Activated naive CD8-positive, alpha-beta T cell treated with anti-CD3 and anti-CD28 coated beads, Interleukin-2, amount 50 U/mL, for 24 hours (primary cell): ENCODE data around the gene SLC26A4.
"Not testable (repeated sequence)": the region's sequence is repeated elsewhere in the genome, so short reads cannot be mapped to it uniquely, and the experiment has no call there.

Source experiments
- ATAC-seq: fragments of 150-1000 bp; cut with Tn5 transposase; one replicate; pipeline ENCODE4 v1.10.0; 2021
- DNase-seq: peaks from one replicate; pipeline ENCODE4 v3.0.0; 2021
- H3K27ac Mint-ChIP-seq: one replicate; pipeline ENCODE4 v1.8.0; 2021; ENCODE audit warnings: mild to moderate bottlenecking, mixed read lengths
- H3K27me3 Mint-ChIP-seq: one replicate; pipeline ENCODE4 v1.8.0; 2021; ENCODE audit warnings: mixed read lengths
- H3K36me3 Mint-ChIP-seq: one replicate; pipeline ENCODE4 v1.8.0; 2021; ENCODE audit warnings: low read depth, mixed read lengths
- H3K4me1 Mint-ChIP-seq: one replicate; pipeline ENCODE4 v1.8.0; 2021; ENCODE audit warnings: mixed read lengths
- H3K4me3 Mint-ChIP-seq: one replicate; pipeline ENCODE4 v1.8.0; 2021; ENCODE audit warnings: mild to moderate bottlenecking, moderate library complexity, mixed read lengths
- H3K9me3 Mint-ChIP-seq: one replicate; pipeline ENCODE4 v1.8.0; 2021; ENCODE audit warnings: mixed read lengths

SLC26A4 gene

GRCh38 chr7:107660381-107661080 is at the start of gene SLC26A4:
Gene SLC26A4, plus strand, starts transcription at chr7:107660828. Its CDS starts 814 bp downstream, at chr7:107661642.
- Mint-ChIP-seq H3K27ac (peak within 1 kb of the TSS; percentile 78), H3K4me1 (peaks cover 33% of the 10 kb centered on the region), H3K27me3 (peaks cover 41% of the 10 kb centered on the region), H3K36me3 (no peaks in the 10 kb centered on the region), H3K4me3 (peak within 1 kb of the TSS; percentile 83), H3K9me3 (no peaks in the 10 kb centered on the region)
- DNase-seq (peak; percentile 47), ATAC-seq (peak; percentile 65)

GRCh38 chr7:107613439-107613838 is 47.2 kb upstream of the SLC26A4 start:
- H3K9me3 Mint-ChIP-seq, result no peaks in the 10 kb centered on the region
- H3K27ac Mint-ChIP-seq, result no peak overlapping the region
- ATAC-seq, result no peak
- no peak overlapping the region for H3K4me3 Mint-ChIP-seq
- no peaks in the 10 kb centered on the region for H3K27me3 Mint-ChIP-seq
- no peak for DNase-seq
- peaks cover 14% of the 10 kb centered on the region for H3K36me3 Mint-ChIP-seq
- no peaks in the 10 kb centered on the region for H3K4me1 Mint-ChIP-seq

GRCh38 chr7:107613948-107614347 is 46.7 kb upstream of the SLC26A4 start:
- H3K4me1 Mint-ChIP-seq, result no peaks in the 10 kb centered on the region
- H3K9me3 Mint-ChIP-seq, result no peaks in the 10 kb centered on the region
- ATAC-seq (no peak), DNase-seq (no peak)
- H3K27me3 Mint-ChIP-seq, result no peaks in the 10 kb centered on the region
- no peak overlapping the region for H3K27ac Mint-ChIP-seq
- no peak overlapping the region for H3K4me3 Mint-ChIP-seq
- H3K36me3 Mint-ChIP-seq, result peaks cover 14% of the 10 kb centered on the region

GRCh38 chr7:107614425-107614824 is 46.2 kb upstream of the SLC26A4 start:
- H3K27ac Mint-ChIP-seq, result no peak overlapping the region
- DNase-seq (no peak), ATAC-seq (no peak)
- H3K9me3 Mint-ChIP-seq, result no peaks in the 10 kb centered on the region
- H3K4me1 Mint-ChIP-seq, result no peaks in the 10 kb centered on the region
- no peaks in the 10 kb centered on the region for H3K27me3 Mint-ChIP-seq
- H3K36me3 Mint-ChIP-seq, result peaks cover 14% of the 10 kb centered on the region
- H3K4me3 Mint-ChIP-seq, result no peak overlapping the region

- no peak for ATAC-seq
These were observed 44.5 kb upstream of the SLC26A4 start for GRCh38 chr7:107615910-107616680.

GRCh38 chr7:107622429-107622828 is 38.2 kb upstream of the SLC26A4 start:
- H3K27ac Mint-ChIP-seq, result no peak overlapping the region
- ATAC-seq (no peak), DNase-seq (no peak)
- H3K9me3 Mint-ChIP-seq, result no peaks in the 10 kb centered on the region
- no peaks in the 10 kb centered on the region for H3K27me3 Mint-ChIP-seq
- H3K36me3 Mint-ChIP-seq, result peaks cover 3% of the 10 kb centered on the region
- H3K4me3 Mint-ChIP-seq, result no peak overlapping the region
- H3K4me1 Mint-ChIP-seq, result no peaks in the 10 kb centered on the region

More at GRCh38 chr7:107615910-107616680, 44.5 kb upstream of the SLC26A4 start:
- Mint-ChIP-seq H3K36me3 (peaks cover 17% of the 10 kb centered on the region), H3K9me3 (no peaks in the 10 kb centered on the region), H3K4me3 (no peak overlapping the region), H3K27me3 (no peaks in the 10 kb centered on the region), H3K4me1 (no peaks in the 10 kb centered on the region), H3K27ac (no peak overlapping the region)
- no peak for DNase-seq

GRCh38 chr7:107622894-107623293 is 37.7 kb upstream of the SLC26A4 start:
- Mint-ChIP-seq H3K4me1 (no peaks in the 10 kb centered on the region), H3K27ac (no peak overlapping the region), H3K27me3 (no peaks in the 10 kb centered on the region), H3K36me3 (peaks cover 3% of the 10 kb centered on the region), H3K4me3 (no peak overlapping the region), H3K9me3 (no peaks in the 10 kb centered on the region)
- ATAC-seq (no peak), DNase-seq (no peak)

- Mint-ChIP-seq H3K4me1 (peaks cover 2% of the 10 kb centered on the region), H3K9me3 (no peaks in the 10 kb centered on the region), H3K27me3 (no peaks in the 10 kb centered on the region), H3K36me3 (peaks cover 2% of the 10 kb centered on the region), H3K27ac (no peak overlapping the region), H3K4me3 (no peak overlapping the region)
- DNase-seq (no peak), ATAC-seq (no peak)
These were observed 33.6 kb upstream of the SLC26A4 start for GRCh38 chr7:107627002-107627401.

GRCh38 chr7:107628461-107629064 is 32.1 kb upstream of the SLC26A4 start:
- Mint-ChIP-seq H3K36me3 (peaks cover 2% of the 10 kb centered on the region), H3K27me3 (no peaks in the 10 kb centered on the region), H3K9me3 (no peaks in the 10 kb centered on the region), H3K27ac (no peak overlapping the region), H3K4me1 (peaks cover 7% of the 10 kb centered on the region), H3K4me3 (no peak overlapping the region)
- ATAC-seq (no peak), DNase-seq (no peak)

GRCh38 chr7:107630342-107630741 is 30.3 kb upstream of the SLC26A4 start:
- peaks cover 12% of the 10 kb centered on the region for H3K4me1 Mint-ChIP-seq
- H3K4me3 Mint-ChIP-seq, result no peak overlapping the region
- no peaks in the 10 kb centered on the region for H3K9me3 Mint-ChIP-seq
- no peak for ATAC-seq
- no peak overlapping the region for H3K27ac Mint-ChIP-seq
- no peak for DNase-seq
- peaks cover 4% of the 10 kb centered on the region for H3K27me3 Mint-ChIP-seq
- peaks cover 2% of the 10 kb centered on the region for H3K36me3 Mint-ChIP-seq

- H3K9me3 Mint-ChIP-seq, result no peaks in the 10 kb centered on the region
These were observed 28.8 kb upstream of the SLC26A4 start for GRCh38 chr7:107631588-107632491.

GRCh38 chr7:107632492-107632865 is 28.1 kb upstream of the SLC26A4 start:
- H3K27me3 Mint-ChIP-seq, result peaks cover 6% of the 10 kb centered on the region
- H3K9me3 Mint-ChIP-seq, result no peaks in the 10 kb centered on the region
- H3K4me1 Mint-ChIP-seq, result peaks cover 12% of the 10 kb centered on the region
- peaks cover 2% of the 10 kb centered on the region for H3K36me3 Mint-ChIP-seq
- no peak for ATAC-seq
- H3K27ac Mint-ChIP-seq, result no peak overlapping the region
- no peak overlapping the region for H3K4me3 Mint-ChIP-seq
- DNase-seq, result no peak

More at GRCh38 chr7:107631588-107632491, 28.8 kb upstream of the SLC26A4 start:
- Mint-ChIP-seq H3K4me3 (no peak overlapping the region), H3K27me3 (peaks cover 6% of the 10 kb centered on the region), H3K4me1 (peaks cover 12% of the 10 kb centered on the region), H3K36me3 (peaks cover 2% of the 10 kb centered on the region), H3K27ac (no peak overlapping the region)
- DNase-seq (no peak), ATAC-seq (no peak)

- H3K9me3 Mint-ChIP-seq, result no peaks in the 10 kb centered on the region
- peaks cover 17% of the 10 kb centered on the region for H3K4me1 Mint-ChIP-seq
- no peak overlapping the region for H3K4me3 Mint-ChIP-seq
- no peak overlapping the region for H3K27ac Mint-ChIP-seq
- ATAC-seq (no peak), DNase-seq (no peak)
- peaks cover 20% of the 10 kb centered on the region for H3K27me3 Mint-ChIP-seq
- H3K36me3 Mint-ChIP-seq, result no peaks in the 10 kb centered on the region
These were observed 22.0 kb upstream of the SLC26A4 start for GRCh38 chr7:107638594-107638993.

- not testable (repeated sequence) for DNase-seq, H3K27ac Mint-ChIP-seq, H3K36me3 Mint-ChIP-seq, ATAC-seq, H3K9me3 Mint-ChIP-seq, H3K4me3 Mint-ChIP-seq
- H3K4me1 Mint-ChIP-seq, result peaks cover 20% of the 10 kb centered on the region
- peaks cover 20% of the 10 kb centered on the region for H3K27me3 Mint-ChIP-seq
These were observed 21.6 kb upstream of the SLC26A4 start for GRCh38 chr7:107639070-107639469.
